Breast epithelium (tissue), 3 donors: Measurements from ENCODE around the gene CBARP.

Source experiments
- CTCF ChIP-seq, 3 donors: fragments of 450-650 bp; IDR thresholded peaks; one replicate each; pipeline ENCODE4 v1.5.1; 2016 to 2017; ENCODE audit warnings: antibody characterized with exemption in 3 of 3, mild to moderate bottlenecking in 3 of 3, moderate library complexity in 3 of 3
- POLR2A ChIP-seq: fragments of 450-650 bp; IDR thresholded peaks from one replicate; pipeline ENCODE4 v1.6.1; 2016; ENCODE audit warnings: antibody characterized with exemption, mild to moderate bottlenecking, moderate library complexity

- TF ChIP-seq CTCF (IDR thresholded peaks at IDR 0.05) (no peak), POLR2A (no peak)
Observed at GRCh38 chr19:1278074-1278473, 40.3 kb upstream of the CBARP start.
